ENCODE measurements around the gene PCIF1.
"Not testable (repeated sequence)": the region's sequence is repeated elsewhere in the genome, so short reads cannot be mapped to it uniquely, and the experiment has no call there.

PCIF1 gene

GRCh38 chr20:45898285-45898684 lies 36.2 kb upstream of the PCIF1 start:
- TF ChIP-seq CTCF (conservative IDR thresholded peaks at IDR 0.05; ENCODE audit: low read length) = no peak
- H3K4me3 ChIP-seq (ENCODE audit: low read length) = no peak overlapping the region
- DNase-seq (ENCODE audit: low read depth) = no peak

- DNase-seq (ENCODE audit: low read depth) = no peak
- no peak overlapping the region for H3K4me3 ChIP-seq (ENCODE audit: low read length)
- no peak for TF ChIP-seq CTCF (conservative IDR thresholded peaks at IDR 0.05; ENCODE audit: low read length)
These were observed 35.2 kb upstream of the PCIF1 start for GRCh38 chr20:45899046-45899835.

- not testable (repeated sequence) for DNase-seq (ENCODE audit: low read depth); H3K4me3 ChIP-seq (ENCODE audit: low read length)
These were observed 33.2 kb upstream of the PCIF1 start for GRCh38 chr20:45901332-45901731.

GRCh38 chr20:45902199-45902701 lies 32.2 kb upstream of the PCIF1 start:
- no peak for TF ChIP-seq CTCF (conservative IDR thresholded peaks at IDR 0.05; ENCODE audit: low read length)
- no peak overlapping the region for H3K4me3 ChIP-seq (ENCODE audit: low read length)
- no peak for DNase-seq (ENCODE audit: low read depth)

GRCh38 chr20:45904583-45905504 lies 29.6 kb upstream of the PCIF1 start:
- DNase-seq (ENCODE audit: low read depth) = no peak
- H3K4me3 ChIP-seq (ENCODE audit: low read length) = no peak overlapping the region
- TF ChIP-seq CTCF (conservative IDR thresholded peaks at IDR 0.05; ENCODE audit: low read length) = no peak

GRCh38 chr20:45905505-45906079 lies 28.9 kb upstream of the PCIF1 start:
- no peak for TF ChIP-seq CTCF (conservative IDR thresholded peaks at IDR 0.05; ENCODE audit: low read length)
- DNase-seq (ENCODE audit: low read depth) = peak; percentile 68

GRCh38 chr20:45907219-45907948 lies 27.1 kb upstream of the PCIF1 start:
- TF ChIP-seq CTCF (conservative IDR thresholded peaks at IDR 0.05; ENCODE audit: low read length) = no peak
- no peak for DNase-seq (ENCODE audit: low read depth)

More at GRCh38 chr20:45905505-45906079, 28.9 kb upstream of the PCIF1 start:
- no peak overlapping the region for H3K4me3 ChIP-seq (ENCODE audit: low read length)

More at GRCh38 chr20:45907219-45907948, 27.1 kb upstream of the PCIF1 start:
- no peak overlapping the region for H3K4me3 ChIP-seq (ENCODE audit: low read length)
